GM19043 (cell line): ENCODE data around the gene TBC1D19.
A peak's percentile ranks its signal among the peaks of the same experiment; 100 is the strongest.
"Not testable (repeated sequence)": the region's sequence is repeated elsewhere in the genome, so short reads cannot be mapped to it uniquely, and the experiment has no call there.

Experiments
- ATAC-seq: cut with Tn5 transposase; IDR thresholded peaks from one replicate; pipeline ENCODE4 v1.9.1; 2021; ENCODE audit warnings: low read depth; ENCODE audit not compliant: unreplicated experiment

The TBC1D19 gene

DNA sequence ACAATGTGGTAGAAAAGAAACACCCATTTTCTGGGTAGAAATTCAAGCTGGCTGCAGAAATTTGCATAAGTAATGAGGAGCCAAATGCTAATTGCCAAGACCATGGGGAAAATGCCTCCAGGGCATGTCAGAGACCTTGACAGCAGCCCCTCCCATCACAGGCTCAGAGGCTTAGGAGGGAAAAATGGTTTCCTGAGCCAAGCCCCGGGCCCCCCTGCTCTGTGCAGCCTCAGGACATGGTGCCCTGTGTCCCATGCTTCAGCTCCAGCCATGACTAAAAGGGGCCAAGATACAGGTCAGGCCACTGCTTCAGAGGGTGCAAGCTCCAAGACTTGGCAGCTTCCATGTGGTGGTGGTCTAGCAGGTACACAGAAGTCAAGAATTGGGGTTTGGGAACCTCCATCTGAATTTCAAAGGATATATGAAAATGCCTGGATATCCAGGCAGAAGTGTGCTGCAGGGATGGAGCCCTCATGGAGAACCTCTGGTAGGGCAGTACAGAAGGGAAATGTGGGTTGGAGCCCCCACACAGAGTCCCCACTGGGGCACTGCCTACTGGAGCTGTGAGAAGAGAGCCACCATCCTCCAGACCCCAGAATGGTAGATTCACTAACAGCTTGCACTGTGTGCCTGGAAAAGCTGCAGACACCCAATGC lies 95.3 kb downstream of the TBC1D19 start:
- ATAC-seq, result not testable (repeated sequence)

DNA sequence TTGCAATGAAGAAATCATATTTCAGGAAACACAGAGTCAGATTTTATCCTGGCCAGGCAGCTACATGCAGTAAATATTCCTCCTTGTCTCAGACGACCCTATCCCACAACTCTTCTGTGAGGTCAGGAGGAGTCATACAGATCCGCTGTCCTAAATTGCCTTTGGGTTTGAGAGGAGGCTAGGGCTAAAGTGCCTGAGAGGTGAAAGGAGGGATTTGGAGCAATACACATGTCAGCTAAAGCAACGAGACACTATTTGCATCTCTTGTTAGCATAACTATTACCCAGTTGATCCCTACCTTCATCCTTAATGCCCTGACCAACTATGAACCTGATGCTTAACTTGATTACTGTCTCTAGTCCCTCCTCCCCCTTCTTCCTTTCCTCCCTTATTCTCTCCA lies 98.6 kb downstream of the TBC1D19 start:
- no peak for ATAC-seq

DNA sequence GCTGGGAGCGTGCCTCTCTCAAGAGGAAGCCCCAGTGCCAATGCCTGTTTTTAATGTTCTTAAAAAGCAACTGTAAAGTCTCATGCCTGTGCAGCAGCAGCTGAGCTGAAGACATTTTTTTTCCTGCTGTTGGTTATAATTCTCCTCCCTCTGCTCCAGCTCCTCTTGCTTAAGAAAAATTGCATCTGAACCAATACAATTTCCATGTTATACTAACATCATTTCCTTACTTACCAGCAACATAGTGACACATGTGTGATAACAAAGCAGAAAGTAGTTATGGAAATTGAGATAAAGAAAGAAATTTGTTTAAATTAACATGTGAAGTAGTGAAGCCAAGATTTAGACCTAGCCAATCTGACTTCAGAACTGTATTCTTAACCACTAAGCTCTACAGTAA lies 101.4 kb downstream of the TBC1D19 start:
- no peak for ATAC-seq

- ATAC-seq, result no peak
Measured at GRCh38 chr4:26687728-26688127, 103.8 kb downstream of the TBC1D19 start.

GRCh38 chr4:26690506-26690905 lies 106.6 kb downstream of the TBC1D19 start:
- ATAC-seq, result no peak

GRCh38 chr4:26692014-26692726 lies 108.3 kb downstream of the TBC1D19 start:
- ATAC-seq, result no peak

- not testable (repeated sequence) for ATAC-seq
Measured at GRCh38 chr4:26694131-26694530, 110.2 kb downstream of the TBC1D19 start.

DNA sequence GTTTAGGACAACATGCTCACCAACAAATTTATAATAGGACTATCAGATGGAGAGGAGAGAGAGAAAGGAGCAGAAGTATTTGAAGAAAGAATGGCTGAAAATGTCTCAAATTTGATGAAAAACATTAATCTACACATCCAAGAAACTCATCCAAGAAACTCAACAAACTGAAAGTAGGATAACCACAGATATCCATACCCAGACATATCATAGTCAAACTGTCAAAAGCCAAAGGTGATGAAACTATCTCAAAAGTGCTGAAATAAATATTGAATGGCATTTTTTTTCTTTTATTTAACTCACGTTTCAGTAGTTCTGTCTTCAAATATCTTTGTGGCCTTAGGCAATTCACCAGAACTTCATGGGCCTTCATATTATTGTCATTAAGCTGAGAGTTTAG lies 116.2 kb downstream of the TBC1D19 start:
- ATAC-seq, result no peak

GRCh38 chr4:26701095-26701494 lies 117.2 kb downstream of the TBC1D19 start:
- ATAC-seq, result no peak

GRCh38 chr4:26701786-26702227 lies 117.9 kb downstream of the TBC1D19 start:
- no peak for ATAC-seq

GRCh38 chr4:26707342-26707741 lies 123.5 kb downstream of the TBC1D19 start:
- no peak for ATAC-seq

- no peak for ATAC-seq
Measured at GRCh38 chr4:26709246-26709645, 125.4 kb downstream of the TBC1D19 start.

DNA sequence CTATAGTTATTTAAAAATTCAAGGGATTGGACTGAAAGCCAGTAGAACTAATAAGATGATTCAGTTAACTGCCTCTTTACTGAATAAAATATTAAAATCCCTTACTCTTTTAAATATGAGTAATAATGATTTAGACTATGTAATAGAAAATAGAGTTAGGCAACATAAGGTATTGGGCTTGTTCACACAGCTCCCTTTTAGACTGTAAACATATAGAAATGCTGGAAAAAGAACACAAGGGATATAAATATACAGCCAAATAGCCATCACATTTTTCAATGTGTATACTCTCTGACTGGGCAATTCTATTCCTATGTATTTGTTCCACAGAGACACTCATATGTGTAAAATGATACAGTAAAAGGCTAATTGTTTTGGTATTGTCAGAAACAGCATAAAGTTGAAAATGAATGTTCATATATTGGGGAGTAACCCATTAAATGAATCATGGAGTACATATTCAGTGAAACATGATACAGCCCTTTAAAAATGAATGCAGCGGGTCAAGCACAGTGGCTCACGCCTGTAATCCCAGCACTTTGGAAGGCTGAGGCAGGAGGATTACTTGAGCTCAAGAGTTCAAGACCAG lies 129.8 kb downstream of the TBC1D19 start:
- no peak for ATAC-seq

- ATAC-seq, result no peak
Measured at GRCh38 chr4:26715636-26716242, 131.9 kb downstream of the TBC1D19 start.

- no peak for ATAC-seq
Measured at GRCh38 chr4:26717332-26717731, 133.4 kb downstream of the TBC1D19 start.

GRCh38 chr4:26719954-26720552 lies 136.2 kb downstream of the TBC1D19 start:
- no peak for ATAC-seq

GRCh38 chr4:26721685-26722084 lies 137.8 kb downstream of the TBC1D19 start:
- no peak for ATAC-seq

DNA sequence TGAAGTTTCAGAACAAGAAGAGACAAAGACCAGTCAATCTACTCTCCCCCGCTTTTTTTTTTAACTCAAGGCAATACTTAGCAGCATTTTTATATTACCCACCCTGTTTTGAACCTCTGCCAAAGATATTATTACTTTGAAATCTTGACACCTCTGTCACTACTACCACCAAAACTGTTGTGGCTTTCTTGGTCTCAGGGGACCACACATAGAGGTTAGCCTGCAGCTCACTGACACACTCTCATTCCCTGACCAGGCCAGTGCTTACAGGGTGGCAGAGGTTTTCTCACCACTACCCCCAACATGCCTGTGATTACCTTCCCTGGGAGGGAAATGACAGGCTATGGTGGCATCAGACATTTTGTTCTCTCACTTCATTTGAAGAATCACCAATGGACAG lies 139.3 kb downstream of the TBC1D19 start:
- peak; percentile 93 for ATAC-seq

DNA sequence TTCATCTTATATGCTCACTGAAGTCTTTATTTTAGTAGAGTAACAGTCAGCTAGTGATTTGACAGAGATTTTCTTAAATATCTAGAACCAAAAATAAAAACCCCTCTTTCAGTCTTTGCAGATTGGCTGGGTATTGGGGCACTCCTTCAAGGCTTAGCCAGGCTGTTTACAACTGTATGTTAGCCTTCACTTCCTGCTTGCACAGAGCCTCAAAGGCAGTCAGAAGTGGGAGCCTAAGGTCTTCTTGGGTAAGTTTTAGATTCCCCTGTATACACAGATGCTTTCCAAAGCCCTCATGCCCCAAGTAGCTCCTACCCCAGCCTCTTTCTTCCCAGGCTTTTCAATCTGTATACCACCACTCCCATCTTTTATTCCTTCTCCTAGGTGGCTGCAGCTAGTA lies 140.7 kb downstream of the TBC1D19 start:
- ATAC-seq, result no peak

GRCh38 chr4:26726655-26727387 lies 142.9 kb downstream of the TBC1D19 start:
- ATAC-seq, result no peak
